Activated CD4-positive, alpha-beta T cell treated with anti-CD3 and anti-CD28 coated beads for 4 hours (primary cell): ENCODE data around the gene DHRS13.
A peak's percentile ranks its signal among the peaks of the same experiment; 100 is the strongest.

Experiments used
- DNase-seq, 2 donors: peaks; one replicate each; pipeline ENCODE4 v3.0.0-alpha.2; 2020

DHRS13 gene

GRCh38 chr17:28902819-28903545 lies at the start of gene DHRS13:
DHRS13 (minus strand) TSS chr17:28903079; CDS start chr17:28902944, 135 bp downstream.
- DNase-seq, result peak; percentile 92 to 93

DNA sequence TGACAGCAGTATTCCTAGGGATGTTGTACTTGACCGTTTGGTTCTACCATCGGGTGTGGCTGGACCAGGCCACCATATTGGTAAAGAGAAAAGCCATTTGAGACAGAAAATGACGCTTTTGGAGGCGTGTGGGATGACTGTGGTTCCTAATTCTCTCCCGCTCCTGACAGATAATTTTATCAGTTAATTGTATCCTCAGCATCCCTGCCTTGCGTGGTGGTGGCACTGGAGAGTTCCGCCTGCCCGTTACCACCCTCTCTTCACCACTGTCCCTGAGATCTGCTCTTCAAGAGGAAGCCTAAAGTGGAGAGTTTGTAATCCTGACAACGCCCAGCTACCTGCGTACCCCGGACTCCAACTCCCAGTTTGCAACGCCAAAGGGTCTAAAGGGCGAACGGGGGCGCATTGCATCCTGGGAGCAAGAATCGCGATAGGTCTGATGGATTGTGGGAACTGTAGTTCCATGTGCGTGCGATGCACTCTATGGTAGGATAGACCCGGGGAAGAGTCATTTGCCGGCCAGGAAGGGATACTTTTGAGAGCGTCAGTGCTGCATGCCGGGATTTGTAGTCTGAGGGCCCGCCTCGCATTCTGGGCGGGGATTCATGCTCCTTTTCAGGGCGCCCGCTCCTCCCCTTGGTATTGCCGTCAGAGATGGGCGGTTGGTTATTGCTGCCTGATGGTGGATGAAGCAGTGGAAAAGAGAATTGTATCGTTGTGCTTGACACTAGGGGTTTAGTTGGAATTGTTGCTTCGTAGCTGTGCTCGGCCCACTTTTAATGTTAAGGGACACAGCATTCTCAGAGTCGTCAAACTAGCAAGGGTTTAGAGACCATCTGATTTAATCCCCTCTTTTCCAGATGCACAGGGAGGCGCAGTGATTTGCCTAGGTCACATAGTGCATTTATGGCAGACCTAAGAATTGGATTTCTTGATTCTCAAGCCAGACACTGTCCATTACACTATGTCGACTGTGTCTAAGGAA lies 49.4 kb upstream of the DHRS13 start:
- peak; percentile 93 to 96 for DNase-seq

DNA sequence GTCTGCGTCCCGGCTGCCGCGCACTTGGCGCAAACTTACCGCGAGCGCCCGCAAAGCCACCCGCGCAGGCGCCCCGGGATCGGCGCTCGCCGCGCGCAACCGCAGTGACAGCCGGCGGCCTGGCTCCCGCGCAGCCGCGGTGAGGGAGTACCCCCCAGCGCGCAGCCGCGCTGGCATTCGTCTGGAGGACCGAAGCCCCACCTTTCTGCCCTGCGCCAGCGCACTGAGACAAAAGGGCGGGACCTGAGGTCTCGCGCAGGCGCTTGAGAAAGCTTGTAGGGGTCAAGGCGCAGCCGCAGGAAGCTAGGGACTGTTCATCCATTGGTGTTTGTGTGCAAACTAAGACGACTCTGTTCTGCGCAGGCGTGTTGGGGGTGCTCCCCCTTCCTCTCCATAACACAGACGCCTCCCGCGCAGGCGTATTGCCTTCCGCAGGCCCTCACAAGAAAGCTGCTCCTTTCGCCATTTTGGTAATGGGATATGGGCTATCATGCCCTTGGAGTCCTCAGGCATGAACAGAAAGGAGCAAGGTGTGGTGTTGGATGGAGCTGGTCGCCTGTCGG lies 48.6 kb upstream of the DHRS13 start, which contains the start of gene PHF12:
PHF12 (minus strand) TSS at position 91 of the 563 bp plus-strand sequence. CDS start 558 bp downstream, outside the sequence.
- peak; percentile 99 to 100 for DNase-seq

DNA sequence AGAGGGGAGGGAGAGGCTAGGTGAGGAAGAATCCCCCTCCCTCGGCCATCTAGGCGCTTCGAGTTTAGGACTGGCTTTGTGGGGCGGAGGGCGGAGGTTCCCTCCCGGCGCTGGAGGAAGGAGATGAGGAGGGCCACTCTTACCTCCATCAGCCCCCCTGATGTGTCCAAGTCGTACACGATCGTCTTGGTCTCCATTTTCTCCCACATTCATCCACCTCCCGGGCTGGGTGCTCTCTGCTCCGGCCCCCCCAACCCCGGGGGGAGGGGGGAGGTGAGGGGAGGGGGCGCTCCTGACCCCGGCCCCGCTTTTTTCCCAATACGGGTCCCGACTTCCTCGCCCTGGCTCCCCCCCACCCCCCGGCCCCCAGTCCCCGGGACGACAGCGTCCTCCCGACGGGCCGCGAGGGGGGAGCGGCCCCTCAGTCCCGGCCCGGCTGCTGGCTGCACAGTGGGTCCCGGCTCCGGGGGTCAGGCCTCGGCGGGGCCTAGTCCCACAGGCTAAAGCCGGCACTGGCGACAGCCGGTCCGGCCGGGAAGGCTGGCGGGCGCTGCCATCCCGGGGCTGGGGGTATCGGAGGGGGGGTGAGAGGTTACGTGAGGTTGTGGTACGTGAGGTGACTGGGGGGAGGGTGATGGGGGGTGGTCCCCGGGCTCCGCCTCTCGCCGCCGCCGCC lies 48.0 kb upstream of the DHRS13 start:
- no peak for DNase-seq

DNA sequence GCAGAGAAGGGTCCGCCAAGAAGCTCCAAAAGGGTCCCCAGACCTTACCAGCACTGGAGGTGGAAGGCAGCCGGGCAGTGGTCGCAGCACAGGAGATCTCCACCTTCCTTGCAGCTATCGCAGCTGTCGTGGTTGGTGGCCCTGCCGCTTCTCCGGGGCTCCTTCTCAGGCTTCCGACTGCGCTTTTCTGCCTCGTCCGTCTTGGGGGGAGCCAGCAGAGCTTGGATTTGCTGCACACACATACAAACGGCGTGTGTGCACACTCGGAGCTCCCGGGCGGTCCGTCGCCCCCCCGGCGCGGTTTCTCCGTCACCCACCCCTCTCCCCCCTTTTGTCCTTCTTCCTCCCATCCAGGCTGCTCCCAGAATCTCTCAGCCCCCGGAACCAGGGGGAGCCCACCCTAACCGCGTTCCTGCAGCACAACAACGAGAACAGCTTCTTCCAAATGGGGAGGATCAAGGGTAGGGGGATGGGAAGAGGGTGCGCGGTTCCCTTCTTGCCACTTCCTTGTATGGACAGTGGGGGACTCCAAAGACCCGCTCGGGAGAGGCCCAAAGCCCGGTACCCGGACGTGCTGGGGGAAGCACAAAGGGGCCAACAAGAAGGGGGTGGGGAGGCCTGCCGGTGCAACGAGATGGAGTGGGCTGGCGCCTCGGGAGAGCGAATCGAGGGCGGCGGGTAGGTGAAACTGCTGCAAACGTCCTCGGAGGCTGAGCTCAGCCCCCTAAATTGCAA lies 47.3 kb upstream of the DHRS13 start:
- DNase-seq, result peak; percentile 35 to 47

GRCh38 chr17:28949185-28950016 lies 46.5 kb upstream of the DHRS13 start:
- DNase-seq, result peak; percentile 36 to 53

DNA sequence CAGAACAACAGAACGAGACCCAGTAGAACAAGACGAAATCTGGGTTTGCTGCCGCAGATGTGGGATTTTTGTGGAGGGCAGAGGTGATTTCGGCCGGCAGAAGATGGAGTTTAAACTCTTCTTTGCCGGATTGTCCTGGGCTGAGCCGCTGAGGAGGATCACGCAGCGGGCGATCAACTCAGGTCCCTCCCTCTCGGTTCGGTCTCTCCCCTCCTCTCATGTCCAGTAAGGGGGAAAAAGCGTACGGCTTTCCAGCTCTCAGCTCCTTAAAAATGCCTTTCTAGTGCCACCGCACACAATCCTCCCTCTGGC lies 46.0 kb upstream of the DHRS13 start:
- DNase-seq, result no peak

DNA sequence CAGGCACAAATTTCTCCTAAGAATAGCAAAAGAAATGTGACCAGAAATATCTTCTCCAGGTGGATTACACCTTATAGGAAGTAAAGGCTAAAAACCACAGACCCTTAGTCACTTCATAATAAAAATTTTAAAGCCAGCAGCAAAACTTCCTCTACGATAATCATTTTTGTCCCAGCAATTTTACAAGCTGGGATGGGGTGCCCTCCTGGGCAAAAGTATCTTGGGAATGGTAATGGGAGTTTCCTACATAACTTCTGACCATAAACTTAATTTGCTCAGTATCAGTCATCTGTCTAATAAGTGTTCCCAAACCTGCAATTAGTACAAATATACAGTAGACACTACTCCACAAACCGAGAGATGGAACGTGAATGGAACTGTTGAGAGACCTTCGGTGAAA lies 45.5 kb upstream of the DHRS13 start:
- DNase-seq, result no peak

DNA sequence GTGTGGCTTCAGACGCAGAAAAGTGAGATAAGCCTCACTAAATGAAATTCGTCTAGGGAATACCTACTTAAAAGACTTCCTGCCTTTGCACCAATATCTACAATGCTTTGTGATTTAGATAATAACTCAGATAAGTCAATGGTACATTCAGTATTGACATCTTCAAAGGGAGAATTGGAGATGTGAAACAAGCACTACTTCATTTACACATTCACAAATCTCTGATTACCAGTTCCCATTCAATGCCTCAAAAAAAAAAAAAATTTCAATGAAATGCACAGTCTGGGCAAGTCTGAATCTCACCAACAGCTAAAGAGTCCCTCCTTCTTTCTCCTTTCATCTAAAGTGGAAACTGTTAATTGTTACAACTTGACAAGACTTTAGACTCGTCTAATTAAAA lies 44.8 kb upstream of the DHRS13 start:
- DNase-seq, result no peak

- DNase-seq, result no peak
Measured at GRCh38 chr17:28946239-28946638, 43.4 kb upstream of the DHRS13 start.

- DNase-seq, result no peak
Measured at GRCh38 chr17:28944862-28945741, 42.2 kb upstream of the DHRS13 start.

DNA sequence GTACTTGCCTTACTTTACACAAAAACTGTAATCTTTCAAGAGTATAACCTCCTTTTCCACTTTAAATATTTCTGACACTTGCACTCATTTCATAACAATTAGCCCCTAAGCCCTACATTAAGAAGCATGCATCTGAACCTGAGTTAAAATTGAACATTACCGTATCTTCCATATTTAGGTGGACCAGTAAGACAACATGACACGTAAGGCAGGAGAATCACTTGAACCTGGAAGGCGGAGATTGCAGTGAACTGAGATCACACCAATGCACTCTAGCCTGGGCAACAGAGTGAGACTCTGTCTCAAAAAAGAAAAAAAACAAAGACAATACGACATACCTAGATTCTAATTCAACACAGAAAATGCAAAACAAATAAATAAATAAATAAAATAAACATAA lies 41.5 kb upstream of the DHRS13 start:
- no peak for DNase-seq

DNA sequence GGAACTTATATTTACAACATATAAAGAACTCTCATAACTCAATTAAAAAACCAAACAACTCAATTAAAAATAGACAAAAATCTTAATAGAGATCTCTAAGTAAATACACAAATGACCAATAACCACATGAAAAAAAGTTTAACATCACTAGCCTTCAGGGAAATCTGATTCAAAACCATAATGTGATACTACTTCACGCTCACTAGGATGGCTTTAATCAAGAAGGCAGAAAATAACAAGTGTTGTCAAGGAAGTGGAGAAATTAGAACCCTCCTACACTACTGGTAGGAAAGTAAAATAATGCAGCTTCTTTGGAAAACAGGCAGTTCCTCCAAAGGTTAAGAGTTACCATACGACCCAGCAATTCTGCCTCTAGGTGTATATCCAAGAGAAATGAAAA lies 40.0 kb upstream of the DHRS13 start:
- DNase-seq, result no peak

DNA sequence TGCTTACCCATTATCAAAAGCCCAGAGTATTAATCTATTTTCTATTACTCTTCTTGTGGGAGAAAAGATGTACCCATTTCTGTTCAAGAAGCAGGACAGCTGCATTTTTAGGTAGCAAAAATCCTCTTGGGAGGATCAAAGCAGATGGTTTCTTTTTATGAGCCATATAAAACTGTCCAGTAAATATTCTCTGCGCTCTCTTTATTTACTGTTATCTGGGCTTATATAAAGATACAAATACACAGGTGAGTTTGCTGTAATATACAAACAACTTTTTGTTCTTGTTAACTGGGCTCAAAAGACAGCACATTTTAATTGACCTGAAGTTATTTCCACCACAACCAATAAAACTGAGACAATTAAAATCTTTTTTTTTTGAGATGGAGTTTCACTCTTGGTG lies 38.4 kb upstream of the DHRS13 start:
- DNase-seq, result no peak

DNA sequence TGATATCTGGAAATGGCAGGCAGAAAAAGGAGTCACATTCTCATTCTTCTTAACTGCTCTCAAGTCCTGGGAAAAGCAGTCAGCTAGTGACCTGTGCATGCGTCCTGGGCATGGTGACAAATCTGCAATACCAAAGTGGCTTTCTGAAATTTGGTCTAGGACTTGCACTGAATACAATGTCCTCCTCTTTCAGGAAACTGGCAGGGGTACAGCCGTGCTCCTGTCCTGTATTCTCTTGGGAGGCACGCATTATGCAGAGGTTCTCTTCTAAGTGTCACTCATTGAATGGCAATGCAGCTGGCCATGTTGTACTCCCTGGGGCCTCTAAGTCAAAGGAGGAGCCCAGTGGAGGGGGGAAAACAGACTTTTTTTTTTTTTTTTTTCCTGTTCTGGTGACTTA lies 37.8 kb upstream of the DHRS13 start:
- DNase-seq, result no peak

DNA sequence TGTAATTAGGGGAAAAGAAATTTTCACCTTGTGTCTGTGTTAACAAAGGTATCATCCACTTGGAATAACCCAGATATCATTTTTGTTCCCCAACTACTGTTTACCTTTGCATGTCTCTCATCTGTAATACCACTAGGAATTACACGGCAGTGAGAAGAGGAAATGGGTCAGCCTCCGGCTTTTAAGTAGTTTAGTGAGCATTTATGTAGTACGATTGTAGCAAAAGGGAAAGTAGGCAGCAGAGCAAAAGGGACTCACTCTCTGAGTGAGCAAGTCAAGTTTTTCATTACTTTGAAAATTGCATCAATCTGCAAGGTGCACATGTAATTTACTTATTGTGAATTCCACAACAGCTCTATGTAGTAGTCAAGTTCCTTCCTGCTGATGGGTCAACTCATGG lies 37.3 kb upstream of the DHRS13 start:
- DNase-seq, result no peak

- DNase-seq, result no peak
Measured at GRCh38 chr17:28938552-28938951, 35.7 kb upstream of the DHRS13 start.

DNA sequence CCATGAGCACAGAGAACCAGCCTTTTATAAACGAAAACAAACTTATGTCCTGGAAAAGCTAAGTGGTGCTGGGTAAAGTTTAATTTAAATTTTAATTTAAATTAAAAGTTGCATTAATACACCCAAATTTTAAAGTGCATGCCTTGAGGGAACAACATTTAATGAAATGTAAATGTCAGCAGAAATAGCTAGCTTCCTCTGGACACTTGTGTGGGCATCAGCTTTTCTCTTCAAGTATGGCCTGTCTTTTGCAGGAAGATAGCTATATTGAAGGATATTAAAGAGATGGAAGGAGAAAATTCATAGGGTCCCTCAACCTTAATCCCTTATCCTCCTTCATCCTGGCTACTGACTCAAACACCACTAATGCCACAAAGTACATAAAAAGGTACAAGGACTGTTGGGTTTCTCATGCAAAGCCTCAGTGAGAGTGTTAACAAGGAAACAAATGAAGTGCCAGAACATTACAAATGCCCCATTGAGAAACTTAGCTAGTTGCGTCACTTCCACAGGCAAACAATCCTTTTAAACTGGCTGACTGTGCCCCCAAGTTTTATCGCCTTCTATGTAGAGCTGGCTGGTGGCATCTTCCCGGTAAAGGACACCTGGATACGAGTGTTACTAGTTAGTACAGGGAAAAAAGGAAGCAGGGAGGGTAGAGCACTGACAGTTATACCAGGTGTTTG lies 34.3 kb upstream of the DHRS13 start:
- DNase-seq, result no peak

- no peak for DNase-seq
Measured at GRCh38 chr17:28935744-28936460, 33.0 kb upstream of the DHRS13 start.
